ENCODE results near the gene CALML4.
"Not testable (repeated sequence)": the region's sequence is repeated elsewhere in the genome, so short reads cannot be mapped to it uniquely, and the experiment has no call there.

The CALML4 gene

GRCh38 chr15:68207176-68207935 is 2.2 kb upstream of the CALML4 start:
- no peak for DNase-seq

GRCh38 chr15:68206711-68207151 is 1.6 kb upstream of the CALML4 start:
- no peak for DNase-seq

- peak; percentile 41 for DNase-seq
These were observed 915 bp upstream of the CALML4 start for GRCh38 chr15:68205954-68206539.

- no peak for DNase-seq
These were observed 419 bp upstream of the CALML4 start for GRCh38 chr15:68205558-68205944.

GRCh38 chr15:68204361-68204760 is 771 bp downstream of the CALML4 start:
- no peak for DNase-seq

GRCh38 chr15:68203956-68204355 is 1.2 kb downstream of the CALML4 start:
- DNase-seq: no peak

- no peak for DNase-seq
These were observed 1.6 kb downstream of the CALML4 start for GRCh38 chr15:68203486-68203885.

GRCh38 chr15:68202994-68203393 is 2.1 kb downstream of the CALML4 start:
- not testable (repeated sequence) for DNase-seq

- DNase-seq: no peak
These were observed 3.3 kb downstream of the CALML4 start for GRCh38 chr15:68201879-68202261.

GRCh38 chr15:68201153-68201878 is 3.8 kb downstream of the CALML4 start:
- DNase-seq: no peak

- DNase-seq: no peak
These were observed 4.9 kb downstream of the CALML4 start for GRCh38 chr15:68200016-68200861.

- DNase-seq: no peak
These were observed 5.8 kb downstream of the CALML4 start for GRCh38 chr15:68199340-68199739.

GRCh38 chr15:68197661-68198437 is 7.3 kb downstream of the CALML4 start:
- no peak for DNase-seq

- DNase-seq: no peak
These were observed 8.0 kb downstream of the CALML4 start for GRCh38 chr15:68197170-68197492.

- DNase-seq: no peak
These were observed 8.5 kb downstream of the CALML4 start for GRCh38 chr15:68196445-68197169.

GRCh38 chr15:68195336-68196112 is 9.6 kb downstream of the CALML4 start:
- DNase-seq: no peak

GRCh38 chr15:68192804-68193486 is 12.2 kb downstream of the CALML4 start:
- DNase-seq: no peak

- no peak for DNase-seq
These were observed 13.0 kb downstream of the CALML4 start for GRCh38 chr15:68192117-68192516.

- DNase-seq: no peak
These were observed 13.6 kb downstream of the CALML4 start for GRCh38 chr15:68191555-68191954.

- no peak for DNase-seq
These were observed 15.1 kb downstream of the CALML4 start for GRCh38 chr15:68190048-68190447.

Data from activated CD4-positive, alpha-beta T cell treated with anti-CD3 and anti-CD28 coated beads, Interleukin-2, Interleukin-6, amounts not matched to agents 100 ng/mL and 50 ng/mL, durations not matched to agents 16 hours and 8 hours (primary cell).